ENCODE results near the gene COL4A5.

The COL4A5 gene

GRCh38 chrX:108415146-108415545 is 24.5 kb upstream of the COL4A5 start:
- peak overlapping the region; percentile 49 for H3K27ac ChIP-seq
- TF ChIP-seq, protein P1, sequence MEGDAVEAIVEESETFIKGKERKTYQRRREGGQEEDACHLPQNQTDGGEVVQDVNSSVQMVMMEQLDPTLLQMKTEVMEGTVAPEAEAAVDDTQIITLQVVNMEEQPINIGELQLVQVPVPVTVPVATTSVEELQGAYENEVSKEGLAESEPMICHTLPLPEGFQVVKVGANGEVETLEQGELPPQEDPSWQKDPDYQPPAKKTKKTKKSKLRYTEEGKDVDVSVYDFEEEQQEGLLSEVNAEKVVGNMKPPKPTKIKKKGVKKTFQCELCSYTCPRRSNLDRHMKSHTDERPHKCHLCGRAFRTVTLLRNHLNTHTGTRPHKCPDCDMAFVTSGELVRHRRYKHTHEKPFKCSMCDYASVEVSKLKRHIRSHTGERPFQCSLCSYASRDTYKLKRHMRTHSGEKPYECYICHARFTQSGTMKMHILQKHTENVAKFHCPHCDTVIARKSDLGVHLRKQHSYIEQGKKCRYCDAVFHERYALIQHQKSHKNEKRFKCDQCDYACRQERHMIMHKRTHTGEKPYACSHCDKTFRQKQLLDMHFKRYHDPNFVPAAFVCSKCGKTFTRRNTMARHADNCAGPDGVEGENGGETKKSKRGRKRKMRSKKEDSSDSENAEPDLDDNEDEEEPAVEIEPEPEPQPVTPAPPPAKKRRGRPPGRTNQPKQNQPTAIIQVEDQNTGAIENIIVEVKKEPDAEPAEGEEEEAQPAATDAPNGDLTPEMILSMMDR (conservative IDR thresholded peaks at IDR 0.05) = no peak

GRCh38 chrX:108415891-108416290 is 23.7 kb upstream of the COL4A5 start:
- TF ChIP-seq, protein P1 (conservative IDR thresholded peaks at IDR 0.05) = no peak
- H3K27ac ChIP-seq = peak overlapping the region; percentile 49

DNA sequence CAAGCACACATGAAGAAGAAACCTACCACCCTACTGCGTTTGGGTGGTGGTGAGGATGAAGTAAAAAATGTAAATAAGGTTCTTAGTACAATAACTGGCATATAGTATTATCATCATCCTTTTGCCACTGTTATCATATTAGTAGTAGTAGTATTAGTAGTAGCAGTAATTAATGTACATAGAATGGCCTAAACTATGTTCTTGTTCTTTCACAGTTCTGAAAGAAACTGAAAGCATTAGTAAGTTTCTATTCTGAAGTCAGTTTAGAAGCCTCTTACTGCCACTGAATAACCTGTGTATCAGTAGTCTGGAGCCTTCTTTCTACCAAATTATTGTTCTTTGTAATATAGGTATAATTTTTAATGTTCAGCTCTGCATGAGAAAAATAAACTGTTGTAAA is 22.4 kb upstream of the COL4A5 start:
- no peak overlapping the region for H3K27ac ChIP-seq
- TF ChIP-seq, protein P1 (conservative IDR thresholded peaks at IDR 0.05) = no peak

DNA sequence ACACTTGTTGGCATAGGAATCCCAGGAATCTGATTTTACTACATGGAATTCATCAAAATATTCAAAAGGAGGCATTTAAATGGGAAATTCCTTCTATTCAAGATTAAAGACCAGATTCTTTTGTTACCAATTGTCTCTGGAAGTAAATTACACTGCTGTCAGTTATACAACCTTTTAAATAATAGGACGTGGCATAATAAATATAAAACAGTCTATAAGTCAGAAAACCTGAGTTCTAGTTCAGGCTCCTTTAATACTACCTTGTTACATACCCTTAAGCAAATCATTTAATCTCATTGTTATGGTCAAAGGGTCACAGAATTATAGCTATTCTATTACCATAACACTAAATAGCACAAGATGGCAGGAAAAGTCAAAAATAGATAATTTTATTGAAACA is 20.2 kb upstream of the COL4A5 start:
- TF ChIP-seq, protein P1 (conservative IDR thresholded peaks at IDR 0.05) = no peak
- no peak overlapping the region for H3K27ac ChIP-seq

- TF ChIP-seq, protein P1 (conservative IDR thresholded peaks at IDR 0.05) = no peak
- no peak overlapping the region for H3K27ac ChIP-seq
Measured at GRCh38 chrX:108420481-108420880, 19.2 kb upstream of the COL4A5 start.

DNA sequence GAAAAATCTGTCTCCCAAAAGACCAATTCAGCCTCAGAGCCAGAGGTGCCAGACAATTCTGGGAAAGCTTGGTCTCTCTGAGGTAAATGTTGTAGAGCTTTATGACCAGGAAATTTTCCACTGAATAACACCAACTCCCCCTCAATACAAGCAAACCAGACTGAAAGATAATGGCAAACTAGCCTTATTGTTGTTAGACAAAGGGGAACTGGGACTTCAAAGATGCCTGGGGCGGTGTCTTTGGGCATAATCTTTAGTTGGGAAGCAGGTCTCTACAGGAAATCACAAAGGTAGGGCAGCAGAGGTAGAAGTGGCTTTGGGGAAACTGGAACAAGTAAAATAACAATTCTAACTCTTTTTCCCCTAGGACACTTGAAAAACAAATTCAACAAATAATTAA is 13.4 kb upstream of the COL4A5 start:
- no peak overlapping the region for H3K27ac ChIP-seq
- TF ChIP-seq, protein P1 (conservative IDR thresholded peaks at IDR 0.05) = no peak

DNA sequence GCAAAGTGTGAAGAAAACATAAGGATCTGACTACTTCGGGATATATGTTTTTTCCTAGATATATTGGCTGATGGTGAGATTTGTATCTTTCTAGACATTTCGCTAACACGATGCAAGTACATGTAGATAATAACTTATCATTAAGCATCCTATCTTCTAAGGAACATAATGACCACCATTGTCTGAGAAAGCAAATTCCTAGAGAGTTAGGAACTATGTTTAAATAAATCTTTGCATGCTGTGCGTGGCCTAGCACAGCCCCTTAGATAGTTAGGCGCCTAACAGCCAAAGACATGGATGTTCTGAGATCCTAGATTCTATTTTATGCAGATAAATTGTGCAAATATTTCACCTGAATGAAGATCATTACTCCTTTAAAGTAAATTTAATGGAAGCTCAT is 4.4 kb upstream of the COL4A5 start:
- no peak overlapping the region for H3K27ac ChIP-seq
- TF ChIP-seq, protein P1 (conservative IDR thresholded peaks at IDR 0.05) = no peak

Data from VCaP (cell line).